Upper lobe of left lung (tissue), 6 donors: ENCODE data around the gene UBL4B. TPM values are rescaled to one million over a fixed set of nuclear protein-coding genes. Genes with fewer than 3 reads are reported as not detected.

Experiments
- ATAC-seq, 2 donors: fragments of 200-7000 bp; cut with Tn5 transposase; one replicate each; pipeline ENCODE4 v1.9.1; 2022; ENCODE audit warnings: mild to moderate bottlenecking in 2 of 2, moderate library complexity in 2 of 2; ENCODE audit not compliant: low FRiP score in 2 of 2
- DNase-seq, 2 donors: peaks; one replicate each; pipeline ENCODE4 v3.0.0-alpha.2; 2019 to 2020
- H3K27ac ChIP-seq, 4 donors: fragments of 200-600 bp; sonication (generic); one replicate each; pipeline ENCODE4 v1.5.1; 2016 to 2019
- H3K27me3 ChIP-seq, 4 donors: fragments of 200-600 bp; sonication (generic); one replicate each; pipeline ENCODE4 v1.5.1; 2017 to 2019
- H3K36me3 ChIP-seq, 4 donors: fragments of 200-600 bp; sonication (generic); one replicate each; pipeline ENCODE4 v1.5.1; 2016 to 2019
- H3K4me1 ChIP-seq, 4 donors: fragments of 200-600 bp; sonication (generic); one replicate each; pipeline ENCODE4 v1.5.1; 2018 to 2019
- H3K4me3 ChIP-seq, 4 donors: fragments of 200-600 bp; sonication (generic); one replicate each; pipeline ENCODE4 v1.5.1; 2017 to 2019; ENCODE audit warnings: mild to moderate bottlenecking in 2 of 4, moderate library complexity in 1 of 4
- H3K9me3 ChIP-seq, 4 donors: fragments of 200-600 bp; sonication (generic); one replicate each; pipeline ENCODE4 v1.5.1; 2018 to 2019
- CTCF ChIP-seq, 6 experiments: fragments of 450-650 bp in 4 of 6; fragments of 200-600 bp in 2 of 6; sonication (generic) in 2 of 6; IDR thresholded peaks; one replicate each; pipeline ENCODE4 v1.5.1; 2016 to 2019; ENCODE audit warnings: antibody characterized with exemption in 6 of 6
- EP300 ChIP-seq, 4 donors: sonication (generic); formaldehyde crosslinking; IDR thresholded peaks; one replicate each; pipeline ENCODE4 v1.5.1; 2017; ENCODE audit warnings: antibody characterized with exemption in 4 of 4, control low read depth in 2 of 4
- POLR2A ChIP-seq, 4 donors: fragments of 450-650 bp; IDR thresholded peaks; one replicate each; pipeline ENCODE4 v1.5.1; 2016 to 2017; ENCODE audit warnings: antibody characterized with exemption in 4 of 4, mild to moderate bottlenecking in 2 of 4
- POLR2AphosphoS5 ChIP-seq, 2 donors: sonication (generic); formaldehyde crosslinking; IDR thresholded peaks; one replicate each; pipeline ENCODE4 v1.5.1; 2017; ENCODE audit warnings: antibody characterized with exemption in 2 of 2
- WGBS, 2 donors: methylation state at CpG; one replicate each; pipeline ENCODE4 v1.1.5; 2017 to 2018; 5-methylcytosine and 5-hydroxymethylcytosine counted together
- total RNA-seq, 6 donors: library from RNA; depleted of rRNA in 4 of 6; stranded (reverse); fragments of >200 nt in 4 of 6; gene quantifications; one replicate each; pipeline versions ENCODE4 v1.1.0 to v1.2.1, GENCODE V29; 2016 to 2021
- donor health status: DM: no; HTN: no; CAD: no; lungs with moderate emphysema.
- donor health status: DM: no; HTN: yes; CAD: no; lungs with severe emphysema.

The UBL4B gene
- total RNA-seq, 6 donors from 2014 or later, result not detected

GRCh38 chr1:110150330-110151174 lies 38.3 kb downstream of the UBL4B start, which contains the start of gene SLC6A17:
Gene SLC6A17, plus strand, starts transcription at chr1:110150494. Its CDS starts 16,436 bp downstream, at chr1:110166930.
- ATAC-seq (peak in 1 of 2 donors; percentile 69), DNase-seq (peak in 1 of 2 donors; percentile 85)
- Histone ChIP-seq H3K27ac (no peak within 1 kb of the TSS), H3K4me3 (peak within 1 kb of the TSS in 2 of 4 donors; percentile 5 to 8), H3K27me3 (peaks cover 0 to 21% (median 15%) of the 10 kb centered on the region in 4 donors), H3K9me3 (no peaks in the 10 kb centered on the region), H3K36me3 (no peaks in the 10 kb centered on the region), H3K4me1 (peaks cover 5 to 12% (median 10%) of the 10 kb centered on the region in 4 donors)
- TF ChIP-seq POLR2A (IDR thresholded peaks at IDR 0.05), result no peak
- peak in 1 of 6 experiments; percentile 10 for TF ChIP-seq CTCF (IDR thresholded peaks at IDR 0.05)
- WGBS, 2 donors, result 0 to 2% methylated on average over 11 to 22 of the region's 104 CpGs

GRCh38 chr1:110151175-110151669 lies 39.0 kb downstream of the UBL4B start:
- Histone ChIP-seq H3K9me3 (no peaks in the 10 kb centered on the region), H3K27me3 (peaks cover 0 to 21% (median 15%) of the 10 kb centered on the region in 4 donors), H3K36me3 (no peaks in the 10 kb centered on the region), H3K27ac (no peak overlapping the region), H3K4me3 (no peak overlapping the region), H3K4me1 (peaks cover 5 to 12% (median 10%) of the 10 kb centered on the region in 4 donors)
- TF ChIP-seq POLR2AphosphoS5 (IDR thresholded peaks at IDR 0.05), result no peak
- no peak for TF ChIP-seq CTCF (IDR thresholded peaks at IDR 0.05)
- no peak for TF ChIP-seq POLR2A (IDR thresholded peaks at IDR 0.05)
- no peak for TF ChIP-seq EP300 (IDR thresholded peaks at IDR 0.05)
- WGBS, 2 donors, result 19 to 22% methylated on average over 17 to 21 of the region's 37 CpGs
- DNase-seq, result no peak
- no peak for ATAC-seq

GRCh38 chr1:110152133-110152785 lies 40.0 kb downstream of the UBL4B start:
- ATAC-seq (no peak), DNase-seq (no peak)
- peaks cover 5 to 12% (median 10%) of the 10 kb centered on the region in 4 donors for H3K4me1 ChIP-seq
- H3K36me3 ChIP-seq, result no peaks in the 10 kb centered on the region
- H3K27me3 ChIP-seq, result peaks cover 0 to 21% (median 15%) of the 10 kb centered on the region in 4 donors
- 60 to 76% methylated on average over 4 to 8 of the region's 8 CpGs for WGBS, 2 donors
- H3K4me3 ChIP-seq, result no peak overlapping the region
- H3K27ac ChIP-seq, result no peak overlapping the region
- no peak for TF ChIP-seq CTCF (IDR thresholded peaks at IDR 0.05)
- TF ChIP-seq POLR2AphosphoS5 (IDR thresholded peaks at IDR 0.05), result no peak
- no peak for TF ChIP-seq EP300 (IDR thresholded peaks at IDR 0.05)
- TF ChIP-seq POLR2A (IDR thresholded peaks at IDR 0.05), result no peak
- no peaks in the 10 kb centered on the region for H3K9me3 ChIP-seq

- no peak for ATAC-seq
- Histone ChIP-seq H3K4me3 (no peak overlapping the region), H3K4me1 (peaks cover 5 to 12% (median 10%) of the 10 kb centered on the region in 4 donors), H3K27ac (no peak overlapping the region), H3K36me3 (no peaks in the 10 kb centered on the region), H3K9me3 (no peaks in the 10 kb centered on the region), H3K27me3 (peaks cover 0 to 21% (median 15%) of the 10 kb centered on the region in 4 donors)
- DNase-seq, result no peak
- TF ChIP-seq POLR2AphosphoS5 (IDR thresholded peaks at IDR 0.05) (no peak), POLR2A (IDR thresholded peaks at IDR 0.05) (no peak), EP300 (IDR thresholded peaks at IDR 0.05) (no peak), CTCF (IDR thresholded peaks at IDR 0.05) (no peak)
These were observed 41.2 kb downstream of the UBL4B start for GRCh38 chr1:110153407-110153950.
